ENCODE results near the gene TRAPPC12.

- TF ChIP-seq CTCF (IDR thresholded peaks at IDR 0.05) (no peak), ZFX (IDR thresholded peaks at IDR 0.05; ENCODE audit: borderline replicate concordance) (no peak)
Observed at GRCh38 chr2:3512086-3512485, 132.6 kb downstream of the TRAPPC12 start.

Measured in 22Rv1 (cell line).